ENCODE data around the gene GPR119.

DNA sequence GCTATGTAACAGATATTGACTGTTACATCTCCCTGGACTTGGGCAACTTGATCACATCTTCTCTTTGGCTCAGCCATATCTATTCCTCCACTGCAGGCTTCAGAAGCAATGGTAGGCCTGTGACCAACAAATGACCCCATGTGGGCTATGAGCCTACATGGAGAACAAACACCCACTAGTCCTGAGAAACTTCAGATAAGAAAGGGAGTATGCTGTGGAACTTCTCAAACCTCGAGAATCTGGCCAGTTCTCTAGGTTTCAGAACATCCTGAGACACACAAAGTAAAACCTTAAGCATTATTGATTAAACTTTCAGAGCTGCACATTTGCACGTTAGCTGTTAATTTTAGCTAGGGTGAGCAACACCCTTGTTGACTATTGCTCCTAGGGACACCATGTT is 32.6 kb upstream of the GPR119 start:
- TF ChIP-seq, protein P1, sequence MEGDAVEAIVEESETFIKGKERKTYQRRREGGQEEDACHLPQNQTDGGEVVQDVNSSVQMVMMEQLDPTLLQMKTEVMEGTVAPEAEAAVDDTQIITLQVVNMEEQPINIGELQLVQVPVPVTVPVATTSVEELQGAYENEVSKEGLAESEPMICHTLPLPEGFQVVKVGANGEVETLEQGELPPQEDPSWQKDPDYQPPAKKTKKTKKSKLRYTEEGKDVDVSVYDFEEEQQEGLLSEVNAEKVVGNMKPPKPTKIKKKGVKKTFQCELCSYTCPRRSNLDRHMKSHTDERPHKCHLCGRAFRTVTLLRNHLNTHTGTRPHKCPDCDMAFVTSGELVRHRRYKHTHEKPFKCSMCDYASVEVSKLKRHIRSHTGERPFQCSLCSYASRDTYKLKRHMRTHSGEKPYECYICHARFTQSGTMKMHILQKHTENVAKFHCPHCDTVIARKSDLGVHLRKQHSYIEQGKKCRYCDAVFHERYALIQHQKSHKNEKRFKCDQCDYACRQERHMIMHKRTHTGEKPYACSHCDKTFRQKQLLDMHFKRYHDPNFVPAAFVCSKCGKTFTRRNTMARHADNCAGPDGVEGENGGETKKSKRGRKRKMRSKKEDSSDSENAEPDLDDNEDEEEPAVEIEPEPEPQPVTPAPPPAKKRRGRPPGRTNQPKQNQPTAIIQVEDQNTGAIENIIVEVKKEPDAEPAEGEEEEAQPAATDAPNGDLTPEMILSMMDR (IDR thresholded peaks at IDR 0.05 in 2 of 3, conservative IDR thresholded peaks at IDR 0.05 in 1 of 3; ENCODE audit: borderline replicate concordance in 1 of 3, insufficient read depth in 1 of 3, low read depth in 2 of 3, low read length in 2 of 3) = no peak
- no peak for TF ChIP-seq POLR2A (IDR thresholded peaks at IDR 0.05; ENCODE audit: borderline replicate concordance, extremely low read depth, insufficient read depth, insufficient read length)
- TF ChIP-seq, protein P2, sequence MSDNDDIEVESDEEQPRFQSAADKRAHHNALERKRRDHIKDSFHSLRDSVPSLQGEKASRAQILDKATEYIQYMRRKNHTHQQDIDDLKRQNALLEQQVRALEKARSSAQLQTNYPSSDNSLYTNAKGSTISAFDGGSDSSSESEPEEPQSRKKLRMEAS (IDR thresholded peaks at IDR 0.05) = no peak
- TF ChIP-seq, protein P3, sequence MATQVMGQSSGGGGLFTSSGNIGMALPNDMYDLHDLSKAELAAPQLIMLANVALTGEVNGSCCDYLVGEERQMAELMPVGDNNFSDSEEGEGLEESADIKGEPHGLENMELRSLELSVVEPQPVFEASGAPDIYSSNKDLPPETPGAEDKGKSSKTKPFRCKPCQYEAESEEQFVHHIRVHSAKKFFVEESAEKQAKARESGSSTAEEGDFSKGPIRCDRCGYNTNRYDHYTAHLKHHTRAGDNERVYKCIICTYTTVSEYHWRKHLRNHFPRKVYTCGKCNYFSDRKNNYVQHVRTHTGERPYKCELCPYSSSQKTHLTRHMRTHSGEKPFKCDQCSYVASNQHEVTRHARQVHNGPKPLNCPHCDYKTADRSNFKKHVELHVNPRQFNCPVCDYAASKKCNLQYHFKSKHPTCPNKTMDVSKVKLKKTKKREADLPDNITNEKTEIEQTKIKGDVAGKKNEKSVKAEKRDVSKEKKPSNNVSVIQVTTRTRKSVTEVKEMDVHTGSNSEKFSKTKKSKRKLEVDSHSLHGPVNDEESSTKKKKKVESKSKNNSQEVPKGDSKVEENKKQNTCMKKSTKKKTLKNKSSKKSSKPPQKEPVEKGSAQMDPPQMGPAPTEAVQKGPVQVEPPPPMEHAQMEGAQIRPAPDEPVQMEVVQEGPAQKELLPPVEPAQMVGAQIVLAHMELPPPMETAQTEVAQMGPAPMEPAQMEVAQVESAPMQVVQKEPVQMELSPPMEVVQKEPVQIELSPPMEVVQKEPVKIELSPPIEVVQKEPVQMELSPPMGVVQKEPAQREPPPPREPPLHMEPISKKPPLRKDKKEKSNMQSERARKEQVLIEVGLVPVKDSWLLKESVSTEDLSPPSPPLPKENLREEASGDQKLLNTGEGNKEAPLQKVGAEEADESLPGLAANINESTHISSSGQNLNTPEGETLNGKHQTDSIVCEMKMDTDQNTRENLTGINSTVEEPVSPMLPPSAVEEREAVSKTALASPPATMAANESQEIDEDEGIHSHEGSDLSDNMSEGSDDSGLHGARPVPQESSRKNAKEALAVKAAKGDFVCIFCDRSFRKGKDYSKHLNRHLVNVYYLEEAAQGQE (IDR thresholded peaks at IDR 0.05; ENCODE audit: low read depth) = no peak
- TF ChIP-seq, protein P4, sequence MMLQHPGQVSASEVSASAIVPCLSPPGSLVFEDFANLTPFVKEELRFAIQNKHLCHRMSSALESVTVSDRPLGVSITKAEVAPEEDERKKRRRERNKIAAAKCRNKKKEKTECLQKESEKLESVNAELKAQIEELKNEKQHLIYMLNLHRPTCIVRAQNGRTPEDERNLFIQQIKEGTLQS (IDR thresholded peaks at IDR 0.05) = no peak
- TF ChIP-seq POLR2AphosphoS5 (IDR thresholded peaks at IDR 0.05; ENCODE audit: low read depth, low read length) = no peak
